Coronary artery (tissue), 2 donors: Measurements from ENCODE around the gene C14orf132.

Source experiments
- DNase-seq: peaks from one replicate; pipeline ENCODE4 v3.0.0-alpha.2; 2017; ENCODE audit warnings: low spot score
- H3K27ac ChIP-seq, 2 donors: fragments of 200-600 bp; sonication (generic); one replicate each; pipeline ENCODE4 v1.5.1; 2016 to 2019
- H3K4me3 ChIP-seq: fragments of 200-600 bp; sonication (generic); 2 replicates; pipeline ENCODE4 v1.5.1; 2016; ENCODE audit warnings: mild to moderate bottlenecking, moderate library complexity
- CTCF ChIP-seq: fragments of 200-600 bp; sonication (generic); IDR thresholded peaks from one replicate; pipeline ENCODE4 v1.5.1; 2019; ENCODE audit warnings: antibody characterized with exemption

Gene C14orf132

DNA sequence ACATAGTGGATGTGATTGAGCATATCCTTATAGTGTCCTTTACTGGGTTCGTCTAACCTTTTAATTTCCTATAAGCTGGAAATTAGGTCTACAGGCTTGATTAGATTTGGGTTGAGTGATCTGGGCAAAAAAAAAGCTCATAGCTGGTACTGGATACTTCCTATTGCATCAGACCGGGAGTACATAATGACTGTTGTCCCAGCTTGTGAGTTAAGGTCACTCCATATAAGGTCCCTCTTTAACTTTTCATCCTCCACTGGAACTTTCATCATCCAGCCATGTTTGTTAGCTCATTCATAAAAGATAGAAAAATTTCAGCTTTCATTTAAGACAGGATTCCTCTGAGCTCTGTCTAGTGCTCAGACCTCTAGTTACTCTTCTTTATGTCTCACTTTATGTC, 80.8 kb downstream of the C14orf132 start:
- Histone ChIP-seq H3K4me3 (no peak overlapping the region), H3K27ac (peak overlapping the region in 1 of 2 donors; percentile 16)
- no peak for DNase-seq
- TF ChIP-seq CTCF = no peak

DNA sequence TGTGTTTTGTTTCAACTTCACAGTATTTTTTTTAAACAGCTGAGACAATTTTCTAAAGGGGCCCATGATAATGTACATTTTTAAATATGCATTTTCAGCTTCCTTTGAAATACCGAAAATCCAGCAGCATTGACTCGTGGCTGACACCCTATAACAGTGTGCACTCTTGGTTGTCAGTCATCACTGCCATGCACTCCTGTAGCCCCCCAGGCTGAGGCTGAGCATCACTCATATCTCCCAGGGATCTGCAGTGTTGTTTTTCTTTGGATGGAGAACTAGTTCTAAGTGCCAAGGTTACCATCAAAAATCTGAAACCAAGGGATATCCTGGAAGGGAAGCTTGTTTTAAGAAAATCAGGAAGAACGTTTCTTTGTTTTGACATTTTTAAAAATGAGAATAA, 81.2 kb downstream of the C14orf132 start:
- TF ChIP-seq CTCF = no peak
- peak overlapping the region in 1 of 2 donors; percentile 16 for H3K27ac ChIP-seq

GRCh38 chr14:96120941-96121340, 81.8 kb downstream of the C14orf132 start:
- H3K4me3 ChIP-seq = no peak overlapping the region
- DNase-seq = no peak
- H3K27ac ChIP-seq = peak overlapping the region in 1 of 2 donors; percentile 16
- no peak for TF ChIP-seq CTCF

More for the DNA sequence above, 81.2 kb downstream of the C14orf132 start:
- no peak overlapping the region for H3K4me3 ChIP-seq
- no peak for DNase-seq

DNA sequence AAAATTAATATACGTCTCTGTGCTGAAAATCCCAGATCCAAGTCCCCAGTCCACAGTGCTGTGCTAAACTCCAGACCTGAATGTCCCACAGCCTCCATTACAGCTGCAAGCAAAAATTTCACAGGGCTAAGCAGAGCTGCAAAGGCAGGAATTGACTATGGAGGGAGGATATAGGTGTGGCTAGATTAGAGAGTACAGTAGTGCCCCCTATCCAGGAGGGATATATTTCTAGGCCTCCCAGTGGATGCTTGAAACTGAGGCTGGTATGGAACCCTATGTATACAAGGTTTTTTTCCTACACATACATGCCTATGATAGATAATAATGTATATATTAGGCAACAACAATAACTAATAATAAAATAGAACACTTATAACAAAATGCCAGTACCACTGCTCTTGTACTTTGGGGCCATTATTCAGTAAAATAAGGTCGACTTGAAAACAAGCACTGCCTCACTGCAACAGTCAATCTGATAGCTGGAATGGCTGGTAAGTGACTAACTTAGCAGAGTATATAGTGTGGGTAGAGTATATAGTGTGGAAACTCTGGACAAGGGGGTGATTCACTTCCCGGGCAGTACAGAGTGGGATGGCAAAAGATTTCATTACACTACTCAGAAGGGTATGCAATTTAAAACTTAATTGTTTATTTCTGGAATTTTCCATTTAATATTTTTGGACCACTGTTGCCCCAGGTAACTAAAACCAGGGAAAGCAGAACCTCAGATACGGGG, 82.7 kb downstream of the C14orf132 start:
- H3K4me3 ChIP-seq = no peak overlapping the region
- no peak overlapping the region for H3K27ac ChIP-seq
- no peak for TF ChIP-seq CTCF
- no peak for DNase-seq

DNA sequence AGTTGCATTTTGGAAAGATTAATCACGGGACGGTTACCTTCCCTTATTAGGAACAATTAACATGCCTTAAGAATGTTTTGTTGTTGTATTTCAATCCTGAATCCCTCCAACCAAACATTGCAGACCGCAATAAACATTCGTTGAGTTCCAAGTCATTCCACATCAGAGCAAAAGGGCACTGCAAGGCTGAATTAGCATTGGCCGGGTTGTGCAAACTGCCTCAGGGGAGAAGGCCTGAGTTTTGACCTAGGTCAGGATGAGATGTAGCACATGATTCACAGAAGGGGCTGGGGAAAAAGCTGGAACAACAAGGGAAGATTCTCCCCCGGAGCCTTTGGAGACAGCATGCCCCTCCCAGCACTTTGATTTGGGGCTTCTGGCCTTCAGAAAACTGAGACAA, 83.3 kb downstream of the C14orf132 start:
- DNase-seq = no peak
- TF ChIP-seq CTCF = no peak
- H3K27ac ChIP-seq = no peak overlapping the region
- H3K4me3 ChIP-seq = no peak overlapping the region

DNA sequence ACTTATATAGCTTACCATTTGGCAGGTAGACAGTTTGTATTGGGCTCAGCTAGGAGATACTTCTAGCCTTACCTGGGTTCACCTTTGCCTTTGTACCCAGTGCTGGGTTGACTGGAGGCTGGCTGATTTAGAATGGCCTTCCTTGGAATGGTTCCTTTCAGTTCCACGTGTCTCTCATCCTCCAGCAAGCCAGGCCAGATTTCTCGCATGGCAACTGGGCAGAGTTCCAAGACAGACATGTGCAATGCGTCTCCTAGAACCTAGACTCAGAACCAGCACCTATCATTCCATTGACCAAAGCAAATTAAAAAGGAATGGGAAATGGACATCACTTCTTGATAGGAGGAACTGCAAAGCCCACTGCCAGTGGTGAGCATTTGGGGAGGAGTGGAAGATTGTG, 86.4 kb downstream of the C14orf132 start:
- peak overlapping the region in 1 of 2 donors; percentile 9 for H3K27ac ChIP-seq
- TF ChIP-seq CTCF = no peak
- DNase-seq = no peak
- H3K4me3 ChIP-seq = no peak overlapping the region

DNA sequence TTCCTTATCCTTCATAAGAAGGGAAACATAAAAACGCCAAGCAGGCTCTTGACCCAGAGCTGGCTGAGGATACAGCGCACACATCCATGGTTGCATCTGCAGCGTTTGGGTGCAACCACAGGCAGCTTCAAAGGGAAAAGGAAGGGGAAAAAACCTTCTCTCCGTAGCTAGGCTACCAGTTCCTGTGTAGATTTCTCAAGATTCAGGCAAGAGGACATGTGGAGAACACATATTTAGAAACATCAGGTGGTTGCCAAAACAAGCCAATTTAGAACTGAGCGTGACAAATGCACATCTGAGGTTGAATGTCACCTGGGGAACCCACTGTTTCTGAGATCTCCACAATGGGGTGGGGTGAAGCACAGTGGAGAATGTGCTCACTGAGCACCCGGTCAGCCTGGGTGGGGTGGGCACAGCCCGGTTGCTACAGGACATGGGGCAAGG, 87.2 kb downstream of the C14orf132 start:
- no peak for DNase-seq
- TF ChIP-seq CTCF = no peak
- Histone ChIP-seq H3K27ac (peak overlapping the region in 1 of 2 donors; percentile 65), H3K4me3 (no peak overlapping the region)
